GM21447 (cell line): ENCODE results near the gene ATG101.

Experiments used
- ATAC-seq: cut with Tn5 transposase; IDR thresholded peaks from one replicate; pipeline ENCODE4 v1.9.1; 2021; ENCODE audit not compliant: unreplicated experiment

The ATG101 gene

GRCh38 chr12:52041695-52042123, 28.1 kb upstream of the ATG101 start:
- ATAC-seq = no peak

- ATAC-seq = no peak
These were observed 26.9 kb upstream of the ATG101 start for GRCh38 chr12:52042706-52043385.

- no peak for ATAC-seq
These were observed 26.2 kb upstream of the ATG101 start for GRCh38 chr12:52043386-52044212.

GRCh38 chr12:52044292-52044983, 25.3 kb upstream of the ATG101 start:
- ATAC-seq = no peak

GRCh38 chr12:52045794-52046199, 24.0 kb upstream of the ATG101 start:
- no peak for ATAC-seq

GRCh38 chr12:52046859-52047258, 22.9 kb upstream of the ATG101 start:
- no peak for ATAC-seq

- ATAC-seq = no peak
These were observed 20.5 kb upstream of the ATG101 start for GRCh38 chr12:52049286-52049685.

- no peak for ATAC-seq
These were observed 20.1 kb upstream of the ATG101 start for GRCh38 chr12:52049688-52050087.

- ATAC-seq = no peak
These were observed 19.5 kb upstream of the ATG101 start for GRCh38 chr12:52050116-52050757.

- peak; percentile 76 for ATAC-seq
These were observed 18.8 kb upstream of the ATG101 start, which contains the start of gene NR4A1 for GRCh38 chr12:52050758-52051541. Gene NR4A1 (plus strand): TSS chr12:52051442. CDS start chr12:52054329, 2,887 bp downstream.

GRCh38 chr12:52052468-52053186, 17.2 kb upstream of the ATG101 start:
- ATAC-seq = no peak

GRCh38 chr12:52053536-52054209, 16.1 kb upstream of the ATG101 start:
- no peak for ATAC-seq

- no peak for ATAC-seq
These were observed 15.4 kb upstream of the ATG101 start for GRCh38 chr12:52054231-52054832.

- ATAC-seq = no peak
These were observed 14.7 kb upstream of the ATG101 start for GRCh38 chr12:52054833-52055730.

GRCh38 chr12:52055731-52056711, 13.8 kb upstream of the ATG101 start:
- no peak for ATAC-seq

GRCh38 chr12:52056801-52057637, 12.8 kb upstream of the ATG101 start:
- ATAC-seq = no peak
